PC-3 (cell line): ENCODE data around the gene LAIR2. TPM values are rescaled to one million over a fixed set of nuclear protein-coding genes. Genes with fewer than 3 reads are reported as not detected.

Experiments
- ATAC-seq: fragments of 200-7000 bp; cut with Tn5 transposase; 2 replicates; pipeline ENCODE4 v1.9.1; 2020; ENCODE audit warnings: mild to moderate bottlenecking, moderate library complexity
- BruUV-seq: library from RNA; stranded (reverse); fragments of 400-500 nt; replicated peaks from 2 replicates; lab custom pipeline; 2021; lab: Mats Ljungman, UMichigan
- CTCF ChIA-PET: fragments of 300-600 bp; sonication (Branson Sonifier 250); formaldehyde crosslinking; loops from one replicate; lab custom pipeline; 2022; ENCODE audit warnings: antibody characterized with exemption; lab: Charles Lee
- POLR2A ChIA-PET: fragments of 300-600 bp; sonication (Branson Sonifier 250); formaldehyde crosslinking; loops from one replicate; lab custom pipeline; 2022; ENCODE audit warnings: antibody characterized with exemption; ENCODE audit not compliant: unreplicated experiment; lab: Charles Lee
- DNase-seq: peaks from one replicate; pipeline ENCODE4 v3.0.0-alpha.2; 2015
- H2AFZ ChIP-seq: fragments of 300-600 bp; sonication (generic); 2 replicates; pipeline ENCODE4 v1.6.0; 2016; ENCODE audit warnings: antibody characterized with exemption, low read length
- H3F3A ChIP-seq: fragments of 300-600 bp; sonication (generic); one replicate; pipeline ENCODE4 v1.6.0; 2017; ENCODE audit warnings: antibody characterized with exemption, low read length, control low read depth, mild to moderate bottlenecking; ENCODE audit not compliant: unreplicated experiment
- H3K27ac ChIP-seq: fragments of 300-600 bp; sonication (generic); 2 replicates; pipeline ENCODE4 v1.5.1; 2016; ENCODE audit warnings: mild to moderate bottlenecking, low read length
- H3K27me3 ChIP-seq: fragments of 300-600 bp; sonication (generic); 2 replicates; pipeline ENCODE4 v1.6.1; 2016; ENCODE audit warnings: low read length, mixed read lengths
- H3K36me3 ChIP-seq: fragments of 300-600 bp; sonication (generic); 2 replicates; pipeline ENCODE4 v1.6.1; 2016; ENCODE audit warnings: low read depth, mixed run types, low read length, mixed read lengths
- H3K4me1 ChIP-seq: fragments of 300-600 bp; sonication (generic); 2 replicates; pipeline ENCODE4 v1.5.1; 2016; ENCODE audit warnings: low read length; ENCODE audit not compliant: insufficient read depth
- H3K4me2 ChIP-seq: fragments of 300-600 bp; sonication (generic); 2 replicates; pipeline ENCODE4 v1.6.0; 2016; ENCODE audit warnings: low read length
- H3K4me3 ChIP-seq: fragments of 300-600 bp; sonication (generic); 2 replicates; pipeline ENCODE4 v1.5.1; 2016; ENCODE audit warnings: mild to moderate bottlenecking, low read length, mixed read lengths
- H3K79me2 ChIP-seq: fragments of 300-600 bp; sonication (generic); 2 replicates; pipeline ENCODE4 v1.6.1; 2017; ENCODE audit warnings: low read length, mixed read lengths
- H3K9ac ChIP-seq: fragments of 300-600 bp; sonication (generic); 2 replicates; pipeline ENCODE4 v1.6.0; 2016; ENCODE audit warnings: mild to moderate bottlenecking, low read length
- H3K9me2 ChIP-seq: fragments of 300-600 bp; sonication (generic); replicated peaks from 2 replicates; pipeline ENCODE4 v1.6.1; 2016; ENCODE audit warnings: mixed run types, low read length, mixed read lengths
- H3K9me3 ChIP-seq: fragments of 300-600 bp; sonication (generic); 2 replicates; pipeline ENCODE4 v1.6.1; 2016; ENCODE audit warnings: low read length, mixed read lengths
- H4K20me1 ChIP-seq: fragments of 300-600 bp; sonication (generic); 2 replicates; pipeline ENCODE4 v1.6.1; 2016; ENCODE audit warnings: low read length, mixed read lengths
- EZH2 ChIP-seq: fragments of 300-600 bp; sonication (generic); IDR thresholded peaks from one replicate; pipeline ENCODE4 v1.6.1; 2017; ENCODE audit warnings: antibody characterized with exemption, mild to moderate bottlenecking, low read length; ENCODE audit not compliant: unreplicated experiment
- EZH2phosphoT487 ChIP-seq: fragments of 300-600 bp; sonication (generic); IDR thresholded peaks from 2 replicates; pipeline ENCODE4 v1.6.1; 2018; ENCODE audit warnings: mild to moderate bottlenecking, antibody characterized with exemption, low read length, borderline replicate concordance
- intact Hi-C: fragments of 100-400 bp; cut with micrococcal nuclease; formaldehyde crosslinking; loops from 2 replicates; pipeline ENCODE4 v1.9.0; 2023
- total RNA-seq: library from RNA; depleted of rRNA; stranded (reverse); fragments of >200 nt; gene quantifications from 2 replicates; pipeline ENCODE4 v1.2.3, GENCODE V29; 2014
- TF ChIP-seq, protein P1 (sequence below): fragments of 300-600 bp; sonication (generic); conservative IDR thresholded peaks from 2 replicates; pipeline ENCODE4 v1.5.1; 2017; ENCODE audit warnings: antibody characterized with exemption, low read depth, mild to moderate bottlenecking, low read length

LAIR2 gene
- total RNA-seq, 1 experiment from 2014 or later = not detected

- H4K20me1 ChIP-seq = no peaks in the 10 kb centered on the region
- no peak for ATAC-seq
- H2AFZ ChIP-seq = no peak overlapping the region
- TF ChIP-seq EZH2phosphoT487 = no peak
- H3K4me1 ChIP-seq = no peaks in the 10 kb centered on the region
- no peak overlapping the region for H3K27ac ChIP-seq
- no peak overlapping the region for H3K4me3 ChIP-seq
- POLR2A ChIA-PET = no interaction called here
- no peaks in the 10 kb centered on the region for H3K36me3 ChIP-seq
- H3K9me3 ChIP-seq = no peaks in the 10 kb centered on the region
- no peak for DNase-seq
- no peak overlapping the region for H3K4me2 ChIP-seq
- no peak overlapping the region for H3K9ac ChIP-seq
- H3F3A ChIP-seq = no peaks in the 10 kb centered on the region
- H3K9me2 ChIP-seq = no peaks in the 10 kb centered on the region
- intact Hi-C loops = loop anchor here (10.0 kb wide), 1 partner anchor 82 kb away; no protein-coding TSS in a partner anchor
- CTCF ChIA-PET = interaction anchor here (0.6 kb wide), 1 partner anchor 193 kb away, joined by 9 read pairs; no protein-coding TSS in a partner anchor
- no TSS peak for BruUV-seq
- H3K27me3 ChIP-seq = peaks cover 26% of the 10 kb centered on the region
- H3K79me2 ChIP-seq = no peaks in the 10 kb centered on the region
These were observed 19.7 kb upstream of the LAIR2 start for GRCh38 chr19:54482889-54483288.

GRCh38 chr19:54484451-54484850 is 18.2 kb upstream of the LAIR2 start:
- no peak overlapping the region for H3K27ac ChIP-seq
- H3K9me3 ChIP-seq = no peaks in the 10 kb centered on the region
- ChIA-PET CTCF (no interaction called here), POLR2A (no interaction called here)
- H2AFZ ChIP-seq = no peak overlapping the region
- H3K9ac ChIP-seq = no peak overlapping the region
- H3K79me2 ChIP-seq = no peaks in the 10 kb centered on the region
- intact Hi-C loops = loop anchor here (10.0 kb wide), 1 partner anchor 80 kb away; no protein-coding TSS in a partner anchor
- ATAC-seq (no peak), DNase-seq (no peak)
- no peaks in the 10 kb centered on the region for H3K9me2 ChIP-seq
- BruUV-seq = no TSS peak
- no peaks in the 10 kb centered on the region for H3K4me1 ChIP-seq
- no peaks in the 10 kb centered on the region for H3F3A ChIP-seq
- H3K4me2 ChIP-seq = no peak overlapping the region
- H3K4me3 ChIP-seq = no peak overlapping the region
- H3K27me3 ChIP-seq = peaks cover 36% of the 10 kb centered on the region
- no peaks in the 10 kb centered on the region for H3K36me3 ChIP-seq
- no peaks in the 10 kb centered on the region for H4K20me1 ChIP-seq
- TF ChIP-seq, protein P1, sequence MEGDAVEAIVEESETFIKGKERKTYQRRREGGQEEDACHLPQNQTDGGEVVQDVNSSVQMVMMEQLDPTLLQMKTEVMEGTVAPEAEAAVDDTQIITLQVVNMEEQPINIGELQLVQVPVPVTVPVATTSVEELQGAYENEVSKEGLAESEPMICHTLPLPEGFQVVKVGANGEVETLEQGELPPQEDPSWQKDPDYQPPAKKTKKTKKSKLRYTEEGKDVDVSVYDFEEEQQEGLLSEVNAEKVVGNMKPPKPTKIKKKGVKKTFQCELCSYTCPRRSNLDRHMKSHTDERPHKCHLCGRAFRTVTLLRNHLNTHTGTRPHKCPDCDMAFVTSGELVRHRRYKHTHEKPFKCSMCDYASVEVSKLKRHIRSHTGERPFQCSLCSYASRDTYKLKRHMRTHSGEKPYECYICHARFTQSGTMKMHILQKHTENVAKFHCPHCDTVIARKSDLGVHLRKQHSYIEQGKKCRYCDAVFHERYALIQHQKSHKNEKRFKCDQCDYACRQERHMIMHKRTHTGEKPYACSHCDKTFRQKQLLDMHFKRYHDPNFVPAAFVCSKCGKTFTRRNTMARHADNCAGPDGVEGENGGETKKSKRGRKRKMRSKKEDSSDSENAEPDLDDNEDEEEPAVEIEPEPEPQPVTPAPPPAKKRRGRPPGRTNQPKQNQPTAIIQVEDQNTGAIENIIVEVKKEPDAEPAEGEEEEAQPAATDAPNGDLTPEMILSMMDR = no peak
- no peak for TF ChIP-seq EZH2phosphoT487
- no peak for TF ChIP-seq EZH2

GRCh38 chr19:54485851-54486250 is 16.8 kb upstream of the LAIR2 start:
- Histone ChIP-seq H3K4me3 (no peak overlapping the region), H3K4me2 (no peak overlapping the region), H3K9me2 (no peaks in the 10 kb centered on the region), H4K20me1 (no peaks in the 10 kb centered on the region), H3K27ac (no peak overlapping the region), H3K9ac (no peak overlapping the region), H3K36me3 (no peaks in the 10 kb centered on the region), H3K79me2 (no peaks in the 10 kb centered on the region), H3K4me1 (no peaks in the 10 kb centered on the region), H3K27me3 (peaks cover 46% of the 10 kb centered on the region), H3K9me3 (no peaks in the 10 kb centered on the region), H3F3A (no peaks in the 10 kb centered on the region), H2AFZ (no peak overlapping the region)
- TF ChIP-seq, protein P1 = no peak
- TF ChIP-seq EZH2 = no peak
- TF ChIP-seq EZH2phosphoT487 = no peak
- ATAC-seq (no peak), DNase-seq (no peak)
- ChIA-PET CTCF (no interaction called here), POLR2A (interaction anchor here (0.6 kb wide), 1 partner anchor 37 kb away, joined by 5 read pairs; the partner anchor contains the start of gene LENG8)
- BruUV-seq = no TSS peak
- intact Hi-C loops = loop anchor here (10.0 kb wide), 1 partner anchor 79 kb away; no protein-coding TSS in a partner anchor
